IMR-90 (cell line): ENCODE results near the gene KIFC3.
"Not testable (repeated sequence)": the region's sequence is repeated elsewhere in the genome, so short reads cannot be mapped to it uniquely, and the experiment has no call there.

ENCODE experiments used
- CHD1 ChIP-seq: IDR thresholded peaks from 2 replicates; pipeline ENCODE4 v1.6.1; 2012; ENCODE audit warnings: low read depth, low read length, improper control_type of control experiment
- CTCF ChIP-seq: conservative IDR thresholded peaks from 2 replicates; pipeline ENCODE4 v1.5.1; 2012; ENCODE audit warnings: mild to moderate bottlenecking, low read depth, low read length, improper control_type of control experiment
- ELK1 ChIP-seq: fragments of 150-350 bp; IDR thresholded peaks from 2 replicates; pipeline ENCODE4 v1.6.1; 2016; ENCODE audit warnings: low read depth, mild to moderate bottlenecking, low read length, moderate library complexity, borderline replicate concordance
- MAFK ChIP-seq: IDR thresholded peaks from 2 replicates; pipeline ENCODE4 v1.6.1; 2012; ENCODE audit warnings: low read depth, low read length, improper control_type of control experiment
- MAZ ChIP-seq: IDR thresholded peaks from 2 replicates; pipeline ENCODE4 v1.6.1; 2012; ENCODE audit warnings: low read depth, mild to moderate bottlenecking, low read length, improper control_type of control experiment, moderate library complexity, borderline replicate concordance
- MXI1 ChIP-seq: IDR thresholded peaks from 2 replicates; pipeline ENCODE4 v1.6.1; 2012; ENCODE audit warnings: low read depth, mild to moderate bottlenecking, low read length, moderate library complexity, borderline replicate concordance
- POLR2A ChIP-seq: IDR thresholded peaks from 2 replicates; pipeline ENCODE4 v1.6.1; 2012; ENCODE audit warnings: mild to moderate bottlenecking, low read depth, low read length
- RAD21 ChIP-seq: IDR thresholded peaks from 2 replicates; pipeline ENCODE4 v1.6.1; 2012; ENCODE audit warnings: low read length, improper control_type of control experiment
- RCOR1 ChIP-seq: IDR thresholded peaks from 2 replicates; pipeline ENCODE4 v1.6.1; 2012; ENCODE audit warnings: mild to moderate bottlenecking, low read length, improper control_type of control experiment; ENCODE audit not compliant: insufficient replicate concordance
- RFX5 ChIP-seq: IDR thresholded peaks from 2 replicates; pipeline ENCODE4 v1.8.0; 2012; ENCODE audit warnings: low read depth, mild to moderate bottlenecking, low read length, moderate library complexity
- SMC3 ChIP-seq: fragments of 150-350 bp; IDR thresholded peaks from 2 replicates; pipeline ENCODE4 v1.6.1; 2016; ENCODE audit warnings: low read depth, mild to moderate bottlenecking, antibody characterized with exemption, low read length, moderate library complexity

DNA sequence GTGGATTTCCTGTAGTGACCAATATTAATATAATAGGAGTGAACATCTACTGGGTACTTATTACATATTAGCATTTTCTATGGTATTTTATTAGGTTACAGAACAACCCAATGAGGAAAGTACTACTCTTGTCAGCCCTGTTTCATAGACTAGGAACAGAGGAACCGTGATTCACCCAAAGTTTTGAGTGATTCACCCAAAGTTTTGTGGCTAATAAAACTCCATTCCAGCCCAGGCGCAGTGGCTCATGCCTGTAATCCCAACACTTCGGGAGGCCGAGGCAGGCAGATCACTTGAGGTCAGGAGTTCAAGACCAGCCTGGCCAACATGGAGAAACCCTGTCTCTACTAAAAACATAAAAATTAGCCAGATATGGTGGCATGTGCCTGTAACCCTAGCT, 33.1 kb upstream of the KIFC3 start:
- TF ChIP-seq POLR2A, CTCF, ELK1, MXI1, RFX5, RAD21, CHD1, MAZ, RCOR1, SMC3, MAFK: not testable (repeated sequence)
